ENCODE measurements around the gene RAI2.
A peak's percentile ranks its signal among the peaks of the same experiment; 100 is the strongest.

Gene RAI2

DNA sequence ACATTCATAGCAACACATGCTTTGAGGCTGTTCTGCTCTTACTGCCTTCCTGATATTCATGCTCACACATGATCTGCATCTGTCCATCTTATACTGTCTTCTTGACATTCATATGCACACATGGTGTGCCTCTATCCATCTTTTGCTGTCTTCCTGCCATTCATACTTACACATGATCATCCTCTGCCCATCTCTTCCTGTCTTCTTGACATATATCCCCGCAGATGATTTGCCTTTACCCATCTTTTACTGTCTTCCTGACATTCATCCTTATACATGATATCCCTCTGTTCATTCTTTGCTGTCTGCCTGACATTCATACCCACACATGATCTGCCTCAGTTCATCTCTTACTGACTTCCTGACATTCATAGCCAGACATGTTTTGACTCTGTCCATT is 87.0 kb downstream of the RAI2 start:
- no peak for TF ChIP-seq POLR2AphosphoS5 (IDR thresholded peaks at IDR 0.05; ENCODE audit: low read depth, low read length)
- no peak for TF ChIP-seq POLR2A (IDR thresholded peaks at IDR 0.05; ENCODE audit: low read depth, low read length)
- TF ChIP-seq TAF1 (IDR thresholded peaks at IDR 0.05; ENCODE audit: borderline replicate concordance, low read depth, low read length) = no peak
- DNase-seq (ENCODE audit: insufficient read length) (no peak), FAIRE-seq (no peak)

DNA sequence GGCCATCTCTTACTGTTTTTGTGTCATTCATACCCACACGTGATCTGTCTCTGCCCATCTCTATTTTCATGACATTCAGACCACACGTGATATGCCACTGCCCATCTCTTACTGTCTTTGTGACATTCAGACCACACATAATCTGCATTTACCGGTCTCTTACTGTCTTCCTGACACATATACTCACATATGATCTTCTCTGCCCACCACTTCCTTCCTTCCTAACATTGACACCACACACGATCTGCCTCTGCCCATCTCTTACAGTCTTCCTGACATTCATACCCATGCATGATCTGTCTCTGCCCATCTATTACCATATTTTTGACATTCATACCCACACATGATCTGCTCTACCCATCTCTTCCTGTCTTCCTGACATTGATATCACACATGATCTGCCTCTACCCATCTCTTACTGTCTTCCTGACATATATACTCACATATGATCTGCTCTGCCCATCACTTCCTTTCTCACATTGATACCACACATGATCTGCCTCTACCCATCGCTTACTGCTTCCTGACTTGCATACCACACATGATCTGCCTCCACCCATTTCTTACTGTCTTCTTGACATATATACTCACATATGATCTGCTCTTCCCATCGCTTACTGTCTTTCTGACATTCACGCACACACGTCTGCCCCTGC is 87.7 kb downstream of the RAI2 start:
- no peak for TF ChIP-seq POLR2AphosphoS5 (IDR thresholded peaks at IDR 0.05; ENCODE audit: low read depth, low read length)
- FAIRE-seq (peak; percentile 24), DNase-seq (ENCODE audit: insufficient read length) (no peak)

DNA sequence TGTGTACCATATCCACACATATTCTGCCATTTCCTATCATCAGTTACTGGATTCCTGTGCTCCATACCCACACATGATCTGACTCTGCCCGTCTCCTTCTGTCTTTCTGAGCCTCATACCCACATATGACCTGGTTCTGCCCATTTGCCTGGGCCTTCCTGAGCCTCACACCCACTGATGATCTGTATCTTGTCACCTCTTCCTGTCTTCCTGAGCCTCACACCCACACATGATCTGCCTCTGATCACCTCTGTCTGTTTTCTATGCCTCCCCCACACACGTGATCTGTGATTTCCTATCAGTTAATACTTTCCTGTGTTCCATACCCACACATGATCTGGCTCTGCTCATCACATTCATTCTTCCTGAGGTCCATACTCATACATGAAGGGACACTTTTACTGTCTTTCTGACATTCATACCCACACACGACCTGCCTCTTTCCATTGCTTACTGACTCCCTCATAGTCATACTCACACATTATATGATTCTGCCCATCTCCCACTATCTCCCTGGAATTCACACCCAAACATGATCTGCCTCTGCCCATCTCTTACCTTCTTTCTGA is 91.3 kb downstream of the RAI2 start:
- no peak for TF ChIP-seq POLR2AphosphoS5 (IDR thresholded peaks at IDR 0.05; ENCODE audit: low read depth, low read length)
- TF ChIP-seq TAF1 (IDR thresholded peaks at IDR 0.05; ENCODE audit: borderline replicate concordance, low read depth, low read length) = no peak
- TF ChIP-seq POLR2A (IDR thresholded peaks at IDR 0.05; ENCODE audit: low read depth, low read length) = no peak
- DNase-seq (ENCODE audit: insufficient read length) = no peak
- no peak for FAIRE-seq

DNA sequence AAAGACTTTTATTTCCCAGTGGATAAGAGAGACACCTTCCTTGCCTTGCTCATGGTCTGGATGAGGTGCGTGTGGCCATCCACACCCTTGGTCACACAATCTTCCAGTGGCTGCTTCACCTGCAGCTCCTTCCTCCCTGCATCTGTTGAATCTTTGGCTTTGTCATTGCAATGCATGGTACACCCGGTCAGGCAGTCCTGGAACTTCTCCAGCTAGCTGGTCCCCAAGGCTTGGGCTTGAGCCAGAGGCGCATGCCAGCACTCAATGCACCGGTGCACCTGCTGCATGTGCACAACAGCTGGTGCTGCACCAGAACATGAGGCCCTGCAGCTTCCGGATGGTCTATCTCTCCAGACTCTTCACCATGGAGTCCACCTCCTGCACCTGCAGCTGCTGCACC is 92.1 kb downstream of the RAI2 start:
- FAIRE-seq (no peak), DNase-seq (ENCODE audit: insufficient read length) (no peak)
- no peak for TF ChIP-seq TAF1 (IDR thresholded peaks at IDR 0.05; ENCODE audit: borderline replicate concordance, low read depth, low read length)
- TF ChIP-seq POLR2AphosphoS5 (IDR thresholded peaks at IDR 0.05; ENCODE audit: low read depth, low read length) = no peak
- TF ChIP-seq POLR2A (IDR thresholded peaks at IDR 0.05; ENCODE audit: low read depth, low read length) = no peak

DNA sequence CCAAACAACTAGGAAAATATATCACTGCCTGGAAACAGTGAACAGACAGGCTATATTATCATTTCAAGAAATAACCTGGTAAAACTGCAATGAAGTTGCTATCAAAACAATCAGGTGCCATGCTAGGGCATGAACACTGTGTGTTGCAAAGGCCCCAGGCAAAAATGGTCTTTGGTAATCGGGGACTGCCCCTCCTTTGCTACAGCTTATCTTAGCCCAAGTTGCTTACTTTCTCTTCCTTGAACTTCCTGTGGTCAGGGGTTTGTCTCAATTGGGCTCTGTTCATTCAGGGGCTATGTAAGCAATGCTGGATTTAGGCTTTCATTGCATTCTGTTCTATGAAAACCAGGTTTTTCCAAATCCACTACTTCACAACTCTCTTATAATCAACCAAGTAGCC is 93.4 kb downstream of the RAI2 start:
- FAIRE-seq = no peak
- no peak for DNase-seq (ENCODE audit: insufficient read length)
- no peak for TF ChIP-seq POLR2A (IDR thresholded peaks at IDR 0.05; ENCODE audit: low read depth, low read length)
- TF ChIP-seq POLR2AphosphoS5 (IDR thresholded peaks at IDR 0.05; ENCODE audit: low read depth, low read length) = no peak
- TF ChIP-seq TAF1 (IDR thresholded peaks at IDR 0.05; ENCODE audit: borderline replicate concordance, low read depth, low read length) = no peak

DNA sequence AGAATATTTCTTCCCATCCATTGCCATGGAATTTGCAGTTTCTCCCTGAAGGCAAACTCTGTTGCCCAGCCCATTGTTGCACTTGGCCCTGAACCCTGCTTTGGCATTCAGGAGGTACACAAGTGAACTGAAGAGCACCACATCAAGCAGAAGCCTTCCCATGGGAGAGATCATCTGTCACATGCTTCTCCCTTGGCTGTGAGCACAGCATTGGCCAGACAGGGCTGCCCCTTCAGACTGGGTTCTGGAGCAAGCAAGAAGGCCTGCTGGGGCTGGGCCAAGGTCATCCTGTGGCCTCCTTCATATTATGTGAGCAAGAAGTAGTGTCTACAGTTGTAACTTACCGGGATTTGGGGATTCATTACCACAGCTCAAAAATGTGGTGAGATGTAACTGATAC is 101.1 kb downstream of the RAI2 start:
- TF ChIP-seq TAF1 (IDR thresholded peaks at IDR 0.05; ENCODE audit: borderline replicate concordance, low read depth, low read length) (no peak), POLR2AphosphoS5 (IDR thresholded peaks at IDR 0.05; ENCODE audit: low read depth, low read length) (no peak), POLR2A (IDR thresholded peaks at IDR 0.05; ENCODE audit: low read depth, low read length) (no peak)
- DNase-seq (ENCODE audit: insufficient read length) (no peak), FAIRE-seq (no peak)

DNA sequence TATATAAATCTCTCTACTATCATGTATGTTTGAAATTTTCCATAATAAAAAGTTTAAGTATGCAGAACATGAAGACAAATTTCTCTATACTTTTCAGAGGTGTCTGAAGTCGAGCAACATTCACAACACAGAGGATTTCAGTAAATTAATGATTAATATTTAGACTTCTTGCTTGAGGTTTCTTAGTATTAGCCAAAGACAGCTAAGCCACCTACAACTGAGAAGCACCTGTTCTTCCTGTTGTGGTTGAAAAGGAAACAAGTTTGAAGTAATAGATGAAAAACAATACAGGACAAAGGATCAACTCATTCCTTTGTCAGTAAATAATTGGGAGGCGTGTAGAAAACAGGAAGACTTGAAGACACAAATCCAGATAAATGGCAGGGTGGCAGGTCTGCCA is 102.7 kb downstream of the RAI2 start:
- DNase-seq (ENCODE audit: insufficient read length) (no peak), FAIRE-seq (no peak)
- TF ChIP-seq POLR2AphosphoS5 (IDR thresholded peaks at IDR 0.05; ENCODE audit: low read depth, low read length) = no peak
- TF ChIP-seq TAF1 (IDR thresholded peaks at IDR 0.05; ENCODE audit: borderline replicate concordance, low read depth, low read length) = no peak
- no peak for TF ChIP-seq POLR2A (IDR thresholded peaks at IDR 0.05; ENCODE audit: low read depth, low read length)

DNA sequence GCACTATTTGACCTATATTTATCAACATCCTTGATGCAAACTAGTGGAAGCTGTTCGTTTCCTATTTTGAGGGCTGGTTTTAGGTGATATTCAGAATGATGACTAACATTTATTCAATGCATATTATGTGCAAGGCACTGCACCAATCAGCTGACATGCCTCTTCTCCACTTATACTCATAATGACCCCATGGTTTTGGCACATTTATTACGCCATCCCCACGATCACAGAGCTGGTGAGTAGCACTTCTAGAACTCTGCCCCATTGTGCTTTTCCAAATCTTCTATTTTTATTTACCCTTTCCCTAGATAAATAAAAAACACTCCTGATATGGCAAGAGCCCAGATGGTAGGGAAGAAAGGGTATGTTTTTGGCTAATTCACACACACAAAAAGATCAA is 110.7 kb downstream of the RAI2 start:
- DNase-seq (ENCODE audit: insufficient read length) (no peak), FAIRE-seq (no peak)
- TF ChIP-seq TAF1 (IDR thresholded peaks at IDR 0.05; ENCODE audit: borderline replicate concordance, low read depth, low read length) (no peak), POLR2A (IDR thresholded peaks at IDR 0.05; ENCODE audit: low read depth, low read length) (no peak), POLR2AphosphoS5 (IDR thresholded peaks at IDR 0.05; ENCODE audit: low read depth, low read length) (no peak)

Measured in GM12892 (cell line).